H1 (cell line): ENCODE measurements around the gene SIT1.

Experiments
- CHD1 ChIP-seq: IDR thresholded peaks from 2 replicates; pipeline ENCODE4 v1.6.1; 2012; ENCODE audit warnings: low read depth, low read length, improper control_type of control experiment
- EGR1 ChIP-seq: IDR thresholded peaks from 2 replicates; pipeline ENCODE4 v1.6.1; 2011; ENCODE audit warnings: low read depth, low read length, borderline replicate concordance
- EP300 ChIP-seq, 2 experiments: IDR thresholded peaks; 1 replicate in 1 of 2; 2 replicates in 1 of 2; pipeline ENCODE4 v1.6.1; 2011 to 2012; ENCODE audit warnings: low read depth in 2 of 2, low read length in 2 of 2, mild to moderate bottlenecking in 2 of 2, borderline replicate concordance in 1 of 2, inconsistent platforms in 1 of 2, moderate library complexity in 1 of 2
- EZH2 ChIP-seq: fragments of 200-600 bp; sonication (generic); IDR thresholded peaks from 2 replicates; pipeline ENCODE4 v1.7.1; 2012; ENCODE audit warnings: low read depth, mild to moderate bottlenecking, moderate library complexity, low read length, inconsistent platforms; ENCODE audit not compliant: severe bottlenecking
- FOSL1 ChIP-seq: IDR thresholded peaks from 2 replicates; pipeline ENCODE4 v1.6.1; 2011; ENCODE audit warnings: mild to moderate bottlenecking, low read depth, low read length, moderate library complexity; ENCODE audit not compliant: insufficient read depth
- GABPA ChIP-seq: IDR thresholded peaks from 2 replicates; pipeline ENCODE4 v1.6.1; 2011; ENCODE audit warnings: mild to moderate bottlenecking, low read length, moderate library complexity, borderline replicate concordance; ENCODE audit not compliant: insufficient read depth
- HDAC2 ChIP-seq, 2 experiments: fragments of 300-600 bp in 1 of 2; sonication (generic) in 1 of 2; IDR thresholded peaks; 2 replicates each; pipeline ENCODE4 v1.6.1; 2011 to 2012; ENCODE audit warnings: low read depth in 2 of 2, low read length in 2 of 2, mild to moderate bottlenecking in 2 of 2, moderate library complexity in 2 of 2, borderline replicate concordance in 1 of 2, inconsistent platforms in 1 of 2
- POLR2A ChIP-seq, 2 experiments: IDR thresholded peaks; 1 replicate in 1 of 2; 2 replicates in 1 of 2; pipeline ENCODE4 v1.6.1; 2011; ENCODE audit warnings: low read depth in 2 of 2, low read length in 2 of 2, mild to moderate bottlenecking in 2 of 2; ENCODE audit errors: control extremely low read depth in 1 of 2
- POLR2AphosphoS5 ChIP-seq: IDR thresholded peaks from 2 replicates; pipeline ENCODE4 v1.6.1; 2011; ENCODE audit warnings: low read depth, low read length
- TCF12 ChIP-seq: IDR thresholded peaks from 2 replicates; pipeline ENCODE4 v1.6.1; 2011; ENCODE audit warnings: low read depth, mild to moderate bottlenecking, low read length
- YY1 ChIP-seq: IDR thresholded peaks from 2 replicates; pipeline ENCODE4 v1.6.1; 2011; ENCODE audit warnings: low read depth, mild to moderate bottlenecking, low read length
- TF ChIP-seq, protein P1 (sequence below): IDR thresholded peaks from 2 replicates; pipeline ENCODE4 v1.6.1; 2012; ENCODE audit warnings: inconsistent platforms
- TF ChIP-seq, protein P2 (sequence below), 3 experiments: IDR thresholded peaks; 1 replicate in 2 of 3; 2 replicates in 1 of 3; pipeline versions ENCODE4 v1.5.1 to v1.6.1; 2011; ENCODE audit warnings: low read length in 3 of 3, mild to moderate bottlenecking in 3 of 3, inconsistent platforms in 2 of 3, low read depth in 1 of 3, moderate library complexity in 1 of 3; ENCODE audit not compliant: insufficient read depth in 1 of 3; ENCODE audit errors: control extremely low read depth in 1 of 3
- TF ChIP-seq, protein P3 (sequence below): IDR thresholded peaks from 2 replicates; pipeline ENCODE4 v1.6.1; 2011; ENCODE audit warnings: low read length, improper control_type of control experiment

DNA sequence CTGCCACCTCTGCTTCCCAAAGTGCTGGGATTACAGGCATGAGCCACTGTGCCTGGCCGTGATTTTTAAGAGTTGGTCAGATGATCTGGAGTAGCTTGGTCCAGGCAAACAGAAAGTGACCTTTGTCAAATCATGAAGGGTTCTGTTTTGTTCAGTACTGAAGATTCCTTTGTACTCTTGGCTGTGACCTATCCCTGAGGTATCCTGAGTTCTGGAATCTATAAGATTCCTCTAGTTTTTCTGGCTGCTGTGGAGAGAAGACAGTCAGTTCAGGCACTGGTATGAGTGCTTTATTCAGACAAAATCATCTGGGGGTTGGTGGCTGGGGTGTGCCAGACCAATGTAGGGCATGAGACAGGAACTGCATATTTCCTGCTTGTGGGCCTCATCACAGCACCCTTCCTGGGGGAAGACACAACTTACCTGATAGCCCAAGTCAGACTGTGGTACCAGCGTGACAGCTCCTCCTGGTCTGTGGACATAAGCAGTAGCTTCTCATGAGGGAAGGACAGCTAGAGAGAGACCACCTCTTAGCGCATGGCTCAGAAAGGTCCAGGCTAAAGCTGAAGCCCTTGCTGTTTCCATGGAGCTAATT lies 11.1 kb upstream of the SIT1 start:
- TF ChIP-seq GABPA (no peak), POLR2AphosphoS5 (no peak), YY1 (no peak), CHD1 (no peak), FOSL1 (no peak), EP300 (IDR thresholded peaks at IDR 0.05; ENCODE audit: borderline replicate concordance in 1 of 2, low read depth in 2 of 2, low read length in 2 of 2) (no peak), POLR2A (IDR thresholded peaks at IDR 0.05; ENCODE audit: control extremely low read depth in 1 of 2, low read depth in 2 of 2, low read length in 2 of 2) (no peak), EZH2 (no peak), TCF12 (no peak), EGR1 (no peak), HDAC2 (IDR thresholded peaks at IDR 0.05; ENCODE audit: borderline replicate concordance in 1 of 2, low read depth in 2 of 2, low read length in 2 of 2) (no peak)
- TF ChIP-seq, protein P1, sequence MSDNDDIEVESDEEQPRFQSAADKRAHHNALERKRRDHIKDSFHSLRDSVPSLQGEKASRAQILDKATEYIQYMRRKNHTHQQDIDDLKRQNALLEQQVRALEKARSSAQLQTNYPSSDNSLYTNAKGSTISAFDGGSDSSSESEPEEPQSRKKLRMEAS = no peak
- TF ChIP-seq, protein P2, sequence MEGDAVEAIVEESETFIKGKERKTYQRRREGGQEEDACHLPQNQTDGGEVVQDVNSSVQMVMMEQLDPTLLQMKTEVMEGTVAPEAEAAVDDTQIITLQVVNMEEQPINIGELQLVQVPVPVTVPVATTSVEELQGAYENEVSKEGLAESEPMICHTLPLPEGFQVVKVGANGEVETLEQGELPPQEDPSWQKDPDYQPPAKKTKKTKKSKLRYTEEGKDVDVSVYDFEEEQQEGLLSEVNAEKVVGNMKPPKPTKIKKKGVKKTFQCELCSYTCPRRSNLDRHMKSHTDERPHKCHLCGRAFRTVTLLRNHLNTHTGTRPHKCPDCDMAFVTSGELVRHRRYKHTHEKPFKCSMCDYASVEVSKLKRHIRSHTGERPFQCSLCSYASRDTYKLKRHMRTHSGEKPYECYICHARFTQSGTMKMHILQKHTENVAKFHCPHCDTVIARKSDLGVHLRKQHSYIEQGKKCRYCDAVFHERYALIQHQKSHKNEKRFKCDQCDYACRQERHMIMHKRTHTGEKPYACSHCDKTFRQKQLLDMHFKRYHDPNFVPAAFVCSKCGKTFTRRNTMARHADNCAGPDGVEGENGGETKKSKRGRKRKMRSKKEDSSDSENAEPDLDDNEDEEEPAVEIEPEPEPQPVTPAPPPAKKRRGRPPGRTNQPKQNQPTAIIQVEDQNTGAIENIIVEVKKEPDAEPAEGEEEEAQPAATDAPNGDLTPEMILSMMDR (IDR thresholded peaks at IDR 0.05; ENCODE audit: control extremely low read depth in 1 of 3, insufficient read depth in 1 of 3, low read depth in 1 of 3, low read length in 3 of 3) = no peak
- TF ChIP-seq, protein P3, sequence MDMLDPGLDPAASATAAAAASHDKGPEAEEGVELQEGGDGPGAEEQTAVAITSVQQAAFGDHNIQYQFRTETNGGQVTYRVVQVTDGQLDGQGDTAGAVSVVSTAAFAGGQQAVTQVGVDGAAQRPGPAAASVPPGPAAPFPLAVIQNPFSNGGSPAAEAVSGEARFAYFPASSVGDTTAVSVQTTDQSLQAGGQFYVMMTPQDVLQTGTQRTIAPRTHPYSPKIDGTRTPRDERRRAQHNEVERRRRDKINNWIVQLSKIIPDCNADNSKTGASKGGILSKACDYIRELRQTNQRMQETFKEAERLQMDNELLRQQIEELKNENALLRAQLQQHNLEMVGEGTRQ = no peak
